Stimulated activated naive CD4-positive, alpha-beta T cell treated with Interleukin-2 at 50 U/mL for 16 hours (primary cell): ENCODE results near the gene KIF18B.

Source experiments
- DNase-seq: peaks from one replicate; lab custom pipeline; 2025; lab: John Stamatoyannopoulos, UW

KIF18B gene

GRCh38 chr17:44875761-44876160 is 71.8 kb downstream of the KIF18B start:
- DNase-seq, result no peak
